GM18505 (cell line): ENCODE data around the gene TTC21A.

Experiments used
- ATAC-seq: cut with Tn5 transposase; IDR thresholded peaks from one replicate; pipeline ENCODE4 v1.9.1; 2021; ENCODE audit not compliant: unreplicated experiment
- POLR2A ChIP-seq: IDR thresholded peaks from 4 replicates; pipeline ENCODE4 v1.6.1; 2011; ENCODE audit warnings: borderline replicate concordance; ENCODE audit not compliant: insufficient read depth, insufficient read length; ENCODE audit errors: extremely low read depth

TTC21A gene

DNA sequence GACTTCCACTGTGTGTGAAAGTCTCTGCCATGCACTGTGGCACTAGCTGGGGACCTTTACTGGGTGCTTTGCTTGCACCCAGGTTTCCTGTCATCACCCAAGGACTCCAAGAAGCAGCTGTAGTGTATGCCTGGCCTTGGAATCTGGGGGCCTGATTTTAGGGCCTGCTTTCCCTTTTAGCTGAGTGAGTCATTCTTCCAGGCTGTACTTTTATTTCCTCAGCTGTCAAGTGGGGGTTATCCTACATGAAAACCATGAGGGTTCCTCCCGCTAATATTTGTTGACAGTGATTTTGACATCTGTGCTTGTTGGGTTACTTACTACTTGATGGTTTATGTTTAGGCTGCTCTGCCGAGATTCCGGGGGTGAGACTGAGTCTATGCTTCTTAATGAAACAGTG is 18.6 kb upstream of the TTC21A start:
- no peak for ATAC-seq
- TF ChIP-seq POLR2A: no peak

- TF ChIP-seq POLR2A: no peak
- no peak for ATAC-seq
Measured at GRCh38 chr3:39090922-39091321, 16.6 kb upstream of the TTC21A start.

DNA sequence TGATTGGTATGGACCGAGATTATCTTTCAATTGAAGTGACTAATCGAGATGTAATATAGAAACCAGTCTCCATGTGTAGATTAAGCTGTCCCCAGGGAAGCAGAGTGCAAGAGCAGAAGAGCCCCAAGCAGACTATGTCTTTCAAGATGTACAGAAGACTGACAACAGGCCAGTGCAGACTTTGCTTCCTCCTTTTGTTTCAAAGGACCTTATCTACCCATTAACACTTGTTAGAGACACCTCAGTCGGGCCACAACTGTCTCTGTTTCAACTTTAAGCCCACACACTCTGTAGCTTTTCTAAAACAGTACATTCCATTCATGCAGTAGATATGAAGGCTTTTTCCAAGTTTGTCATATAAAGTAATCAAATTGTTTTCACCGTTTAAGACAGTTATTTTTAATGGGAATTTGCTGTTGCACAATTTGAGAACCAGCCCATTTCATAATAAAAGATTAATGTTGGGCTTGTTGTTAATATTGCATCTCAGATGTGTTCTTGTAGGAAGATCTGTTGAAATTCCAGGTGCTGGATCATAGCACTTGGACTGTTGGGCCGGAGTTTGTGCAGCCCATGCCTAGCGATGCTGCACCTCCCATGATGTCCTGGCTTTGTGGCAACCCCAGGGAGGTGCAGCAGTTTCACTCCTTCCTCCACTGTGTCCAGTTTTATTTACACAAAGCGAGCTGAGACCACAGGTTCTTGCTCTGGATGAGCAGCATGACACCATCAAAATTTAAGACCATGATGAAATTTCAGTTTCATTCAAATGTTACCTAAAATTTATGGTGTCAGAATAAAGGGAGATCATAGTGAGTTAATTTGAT is 12.4 kb upstream of the TTC21A start:
- ATAC-seq: no peak
- TF ChIP-seq POLR2A: no peak

GRCh38 chr3:39095778-39096177 is 11.7 kb upstream of the TTC21A start:
- ATAC-seq: no peak
- TF ChIP-seq POLR2A: no peak

GRCh38 chr3:39096775-39097174 is 10.7 kb upstream of the TTC21A start:
- no peak for ATAC-seq
- TF ChIP-seq POLR2A: no peak

- no peak for TF ChIP-seq POLR2A
Measured at GRCh38 chr3:39097716-39098472, 9.6 kb upstream of the TTC21A start.

DNA sequence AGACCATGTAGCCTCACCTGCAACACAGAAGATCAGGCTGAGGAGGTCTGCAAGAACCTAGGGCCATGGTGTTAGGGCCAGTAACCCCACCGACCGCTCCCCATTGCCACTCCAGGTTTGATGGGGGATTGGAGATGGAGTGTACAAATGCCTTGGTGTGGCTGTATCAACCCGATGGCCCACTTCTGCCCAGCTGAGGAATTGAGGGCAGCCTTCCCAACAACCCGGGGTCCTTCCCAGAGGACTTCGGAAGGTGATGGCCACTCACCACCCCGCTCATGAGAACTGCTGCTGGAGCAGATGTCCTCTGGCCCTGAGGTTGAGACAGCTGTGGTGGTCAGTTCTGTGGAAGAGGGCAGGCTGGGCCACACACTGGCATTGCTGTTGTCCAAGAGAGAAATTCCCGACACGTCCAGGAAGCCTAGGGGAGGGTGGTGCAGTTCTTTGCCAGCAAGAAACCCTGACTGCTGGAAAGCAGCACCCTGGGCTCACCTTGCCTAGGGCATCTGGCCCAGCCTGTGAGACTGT is 8.9 kb upstream of the TTC21A start:
- TF ChIP-seq POLR2A: no peak
- no peak for ATAC-seq

More at GRCh38 chr3:39097716-39098472, 9.6 kb upstream of the TTC21A start:
- ATAC-seq: no peak

DNA sequence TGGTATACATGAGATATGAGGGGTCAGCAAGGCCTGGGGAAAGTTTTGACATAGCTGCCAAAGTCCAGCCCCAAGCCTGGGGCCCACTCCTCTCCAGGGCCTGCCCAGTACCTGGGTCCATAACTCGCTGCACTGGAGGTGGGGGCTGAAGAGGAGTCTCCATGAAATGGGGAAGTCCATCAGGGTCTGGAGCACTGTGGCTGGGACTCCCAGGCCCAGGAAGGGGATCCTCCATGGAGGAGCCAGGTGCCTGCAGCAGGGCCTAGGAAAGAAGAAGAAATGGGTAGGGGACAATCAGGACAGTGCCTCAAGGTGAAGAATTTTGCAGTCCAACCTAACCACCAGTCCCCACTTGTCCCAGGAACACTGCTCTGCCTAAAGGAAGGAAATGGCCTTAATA is 8.2 kb upstream of the TTC21A start:
- ATAC-seq: no peak
- TF ChIP-seq POLR2A: no peak

- TF ChIP-seq POLR2A: no peak
- ATAC-seq: no peak
Measured at GRCh38 chr3:39099738-39100499, 7.6 kb upstream of the TTC21A start.

- no peak for TF ChIP-seq POLR2A
- ATAC-seq: no peak
Measured at GRCh38 chr3:39100500-39100886, 7.0 kb upstream of the TTC21A start.

DNA sequence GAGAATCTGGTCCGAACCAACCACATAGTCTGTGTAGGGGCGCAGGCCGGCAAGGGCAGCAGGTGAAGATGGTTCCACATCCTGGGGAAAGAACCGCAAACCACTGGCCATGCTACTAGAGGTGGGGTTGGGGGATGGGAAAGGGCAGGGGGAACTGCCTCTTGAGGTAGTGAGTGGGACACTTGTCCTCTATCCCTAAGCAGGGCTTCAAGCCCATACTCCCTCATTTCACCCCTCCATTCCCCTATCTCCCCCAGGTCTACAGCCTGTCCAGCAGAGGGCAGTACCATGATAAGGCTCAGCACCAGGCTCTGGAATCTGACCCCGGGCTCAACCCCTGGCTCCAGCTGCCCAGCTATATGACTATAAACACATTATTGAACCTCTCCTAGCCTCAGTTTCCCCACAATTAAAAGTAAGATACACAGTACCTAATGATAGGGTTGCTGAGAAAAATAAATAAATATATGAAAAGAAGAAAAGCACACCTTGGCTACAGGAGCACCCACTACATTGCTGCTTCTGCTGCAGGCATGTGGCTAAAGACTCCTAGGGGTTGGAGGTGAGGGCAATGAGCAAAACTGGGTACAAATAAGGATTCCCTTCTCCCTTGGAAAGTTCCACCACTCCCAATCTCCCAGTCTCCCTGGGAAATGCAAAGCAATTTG is 6.3 kb upstream of the TTC21A start:
- no peak for TF ChIP-seq POLR2A
- ATAC-seq: peak; percentile 52

DNA sequence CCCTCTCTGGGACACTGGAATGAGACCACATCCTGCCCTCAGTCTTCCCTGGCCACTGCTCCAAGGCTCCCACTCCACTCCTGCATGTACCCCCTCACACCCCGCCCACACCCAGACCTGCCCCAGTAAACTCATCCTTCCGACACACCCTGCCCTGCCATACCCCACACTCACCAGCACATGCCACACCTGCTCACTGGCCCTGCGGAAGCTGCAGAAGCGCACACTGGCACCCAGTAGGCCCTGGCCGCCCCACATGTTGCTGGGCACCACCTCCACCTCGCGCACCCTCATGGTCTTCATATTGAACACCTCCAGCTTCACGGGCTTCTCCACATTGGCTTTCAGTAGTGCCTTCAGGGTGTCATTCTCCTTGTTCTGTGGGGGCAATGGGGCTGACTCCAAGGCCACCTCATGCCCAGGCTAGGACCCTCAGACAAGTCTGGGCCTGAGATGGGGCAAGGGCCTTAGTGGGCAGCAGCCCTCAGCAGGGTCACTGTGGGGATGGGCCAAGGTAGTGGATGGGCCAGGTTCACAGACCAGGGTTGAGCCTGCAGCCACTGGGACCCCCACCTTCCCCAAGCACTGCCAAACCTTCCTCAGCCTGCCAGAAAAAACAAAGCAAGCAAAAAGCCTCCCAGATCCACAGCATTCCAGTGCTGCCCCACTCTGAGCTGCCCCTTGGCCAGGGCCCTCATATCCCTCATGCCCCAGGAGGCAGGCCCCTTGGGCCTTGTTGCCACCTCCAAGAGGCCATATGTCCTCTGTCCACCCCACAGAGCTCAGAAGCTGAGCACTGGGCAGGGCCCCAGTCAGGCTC is 4.8 kb upstream of the TTC21A start:
- TF ChIP-seq POLR2A: no peak
- ATAC-seq: no peak
